Measurements from ENCODE around the gene POLN.

POLN gene

GRCh38 chr4:2070421-2071251 is 171.3 kb downstream of the POLN start:
- no peak for DNase-seq (ENCODE audit: low read depth)

GRCh38 chr4:2069986-2070385 is 171.9 kb downstream of the POLN start:
- no peak for DNase-seq (ENCODE audit: low read depth)

- no peak for DNase-seq (ENCODE audit: low read depth)
These were observed 172.6 kb downstream of the POLN start for GRCh38 chr4:2069161-2069971.

- no peak for DNase-seq (ENCODE audit: low read depth)
These were observed 173.4 kb downstream of the POLN start for GRCh38 chr4:2068566-2068965.

- no peak for DNase-seq (ENCODE audit: low read depth)
These were observed 173.8 kb downstream of the POLN start for GRCh38 chr4:2068198-2068470.

GRCh38 chr4:2067446-2068197 is 174.3 kb downstream of the POLN start:
- no peak for DNase-seq (ENCODE audit: low read depth)

GRCh38 chr4:2066571-2067445 is 175.1 kb downstream of the POLN start:
- DNase-seq (ENCODE audit: low read depth): no peak

GRCh38 chr4:2066011-2066551 is 175.8 kb downstream of the POLN start:
- no peak for DNase-seq (ENCODE audit: low read depth)

- no peak for DNase-seq (ENCODE audit: low read depth)
These were observed 176.6 kb downstream of the POLN start for GRCh38 chr4:2065106-2065930.

GRCh38 chr4:2064276-2064991 is 177.5 kb downstream of the POLN start:
- DNase-seq (ENCODE audit: low read depth): no peak

GRCh38 chr4:2063557-2064275 is 178.2 kb downstream of the POLN start:
- no peak for DNase-seq (ENCODE audit: low read depth)

- no peak for DNase-seq (ENCODE audit: low read depth)
These were observed 179.0 kb downstream of the POLN start for GRCh38 chr4:2062808-2063524.

- DNase-seq (ENCODE audit: low read depth): no peak
These were observed 179.6 kb downstream of the POLN start for GRCh38 chr4:2062168-2062807.

- no peak for DNase-seq (ENCODE audit: low read depth)
These were observed 180.5 kb downstream of the POLN start for GRCh38 chr4:2061186-2062131.

GRCh38 chr4:2060611-2061185 is 181.2 kb downstream of the POLN start:
- DNase-seq (ENCODE audit: low read depth): no peak
